PC-3 (cell line): ENCODE results near the gene COQ3.
A peak's percentile ranks its signal among the peaks of the same experiment; 100 is the strongest.

ENCODE experiments used
- CTCF ChIP-seq: fragments of 300-600 bp; sonication (generic); conservative IDR thresholded peaks from 2 replicates; pipeline ENCODE4 v1.5.1; 2017; ENCODE audit warnings: antibody characterized with exemption, low read depth, mild to moderate bottlenecking, low read length
- EZH2phosphoT487 ChIP-seq: fragments of 300-600 bp; sonication (generic); IDR thresholded peaks from 2 replicates; pipeline ENCODE4 v1.6.1; 2018; ENCODE audit warnings: mild to moderate bottlenecking, antibody characterized with exemption, low read length, borderline replicate concordance

- no peak for TF ChIP-seq EZH2phosphoT487
- peak; percentile 83 for TF ChIP-seq CTCF
Observed at GRCh38 chr6:99330159-99330558, 63.8 kb downstream of the COQ3 start.
